Vagina (tissue), 2 donors: ENCODE results near the gene MYO1E. TPM values are rescaled to one million over a fixed set of nuclear protein-coding genes. Genes with fewer than 3 reads are reported as not detected.
A peak's percentile ranks its signal among the peaks of the same experiment; 100 is the strongest.

ENCODE experiments used
- DNase-seq, 2 donors: peaks; one replicate each; pipeline ENCODE4 v3.0.0-alpha.2; 2017; ENCODE audit errors: extremely low spot score in 2 of 2
- H3K27ac ChIP-seq: fragments of 200-600 bp; sonication (generic); one replicate; pipeline ENCODE4 v1.5.1; 2019
- H3K27me3 ChIP-seq: fragments of 200-600 bp; sonication (generic); one replicate; pipeline ENCODE4 v1.5.1; 2019
- H3K36me3 ChIP-seq, 2 donors: fragments of 200-600 bp; sonication (generic); one replicate each; pipeline ENCODE4 v1.5.1; 2017 to 2019
- H3K4me1 ChIP-seq: fragments of 200-600 bp; sonication (generic); one replicate; pipeline ENCODE4 v1.5.1; 2019
- H3K4me3 ChIP-seq, 2 donors: fragments of 200-600 bp; sonication (generic); 1 replicate in 1 of 2; 2 replicates in 1 of 2; pipeline ENCODE4 v1.5.1; 2016 to 2019
- H3K9me3 ChIP-seq: fragments of 200-600 bp; sonication (generic); one replicate; pipeline ENCODE4 v1.5.1; 2019
- CTCF ChIP-seq, 3 experiments: fragments of 450-650 bp in 2 of 3; fragments of 200-600 bp in 1 of 3; sonication (generic) in 1 of 3; IDR thresholded peaks; one replicate each; pipeline ENCODE4 v1.5.1; 2017 to 2019; ENCODE audit warnings: antibody characterized with exemption in 3 of 3, mild to moderate bottlenecking in 2 of 3, moderate library complexity in 2 of 3
- POLR2A ChIP-seq, 2 donors: fragments of 450-650 bp; IDR thresholded peaks; one replicate each; pipeline ENCODE4 v1.6.1; 2017; ENCODE audit warnings: antibody characterized with exemption in 2 of 2, mild to moderate bottlenecking in 2 of 2, moderate library complexity in 2 of 2
- POLR2AphosphoS5 ChIP-seq, 2 donors: sonication (generic); formaldehyde crosslinking; IDR thresholded peaks; one replicate each; pipeline ENCODE4 v1.9.0; 2017; ENCODE audit warnings: antibody characterized with exemption in 2 of 2, mild to moderate bottlenecking in 2 of 2, low read depth in 1 of 2; ENCODE audit not compliant: insufficient read depth in 1 of 2
- intact Hi-C: fragments of 100-400 bp; cut with DNase I; formaldehyde crosslinking; loops from one replicate; pipeline ENCODE4 v1.15.1; 2023
- total RNA-seq: library from RNA; depleted of rRNA; stranded (reverse); fragments of >200 nt; gene quantifications from one replicate; pipeline ENCODE4 v1.2.3, GENCODE V29; 2016

The MYO1E gene
- total RNA-seq, 1 donor from 2014 or later = 16.9 TPM

GRCh38 chr15:59191855-59192237 lies 180.8 kb downstream of the MYO1E start:
- intact Hi-C loops = no loop called here
- DNase-seq = no peak
- H3K9me3 ChIP-seq = no peaks in the 10 kb centered on the region
- peak overlapping the region; percentile 31 for H3K27ac ChIP-seq
- no peaks in the 10 kb centered on the region for H3K27me3 ChIP-seq
- no peak overlapping the region for H3K4me3 ChIP-seq
- H3K36me3 ChIP-seq = peaks cover 0 to 33% of the 10 kb centered on the region in 2 donors
- TF ChIP-seq CTCF (IDR thresholded peaks at IDR 0.05) = no peak
- peak in 1 of 2 donors; percentile 66 for TF ChIP-seq POLR2AphosphoS5 (IDR thresholded peaks at IDR 0.05; ENCODE audit: insufficient read depth in 1 of 2, low read depth in 1 of 2)
- TF ChIP-seq POLR2A (IDR thresholded peaks at IDR 0.05) = no peak
- peaks cover 15% of the 10 kb centered on the region for H3K4me1 ChIP-seq

DNA sequence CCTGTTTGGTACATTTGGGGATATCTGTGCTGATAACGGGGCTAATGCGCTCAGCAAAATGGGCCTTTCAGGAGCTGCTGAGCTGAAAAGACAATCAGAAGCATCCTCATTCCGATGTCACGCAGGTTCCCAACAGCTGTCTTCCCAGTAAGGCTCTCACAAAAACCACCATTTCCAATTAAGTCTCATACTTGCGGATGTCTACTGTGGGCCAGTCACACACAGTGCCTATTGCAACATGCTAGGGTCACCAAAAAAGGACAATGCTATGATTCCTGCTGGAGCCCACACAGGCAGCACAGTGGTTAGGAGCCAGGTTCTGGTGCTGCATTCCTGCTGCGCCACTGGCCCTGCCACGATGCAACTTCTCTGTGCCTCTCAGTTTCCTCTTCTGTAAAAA lies 182.4 kb downstream of the MYO1E start:
- Histone ChIP-seq H3K4me1 (peaks cover 15% of the 10 kb centered on the region), H3K27ac (no peak overlapping the region), H3K36me3 (peaks cover 0 to 36% of the 10 kb centered on the region in 2 donors), H3K9me3 (no peaks in the 10 kb centered on the region), H3K4me3 (no peak overlapping the region), H3K27me3 (no peaks in the 10 kb centered on the region)
- TF ChIP-seq POLR2AphosphoS5 (IDR thresholded peaks at IDR 0.05; ENCODE audit: insufficient read depth in 1 of 2, low read depth in 1 of 2) = no peak
- no peak for DNase-seq
- intact Hi-C loops = no loop called here

DNA sequence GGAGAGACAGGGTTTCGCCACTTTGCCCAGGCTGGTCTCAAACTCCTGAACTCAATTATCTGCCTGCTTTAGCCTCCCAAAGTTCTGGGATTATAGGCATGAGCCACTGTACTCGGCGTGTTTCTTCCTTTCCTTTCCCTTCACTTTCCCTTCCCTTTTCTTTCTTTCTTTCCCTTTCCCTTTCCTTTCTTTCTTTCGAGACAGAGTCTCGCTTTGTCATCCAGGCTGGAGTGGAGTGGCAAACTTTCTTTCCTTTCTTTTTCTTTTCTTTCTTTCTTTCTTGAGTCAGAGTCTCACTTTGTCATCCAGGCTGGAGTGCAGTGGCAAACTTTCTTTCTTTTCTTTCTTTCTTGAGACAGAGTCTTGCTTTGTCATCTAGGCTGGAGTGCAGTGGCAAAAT lies 183.4 kb downstream of the MYO1E start:
- H3K4me3 ChIP-seq = no peak overlapping the region
- intact Hi-C loops = no loop called here
- no peak for DNase-seq
- no peaks in the 10 kb centered on the region for H3K9me3 ChIP-seq
- peaks cover 0 to 31% of the 10 kb centered on the region in 2 donors for H3K36me3 ChIP-seq
- no peaks in the 10 kb centered on the region for H3K27me3 ChIP-seq
- TF ChIP-seq CTCF (IDR thresholded peaks at IDR 0.05) (no peak), POLR2A (IDR thresholded peaks at IDR 0.05) (no peak), POLR2AphosphoS5 (IDR thresholded peaks at IDR 0.05; ENCODE audit: insufficient read depth in 1 of 2, low read depth in 1 of 2) (no peak)
- H3K27ac ChIP-seq = no peak overlapping the region
- peaks cover 15% of the 10 kb centered on the region for H3K4me1 ChIP-seq

DNA sequence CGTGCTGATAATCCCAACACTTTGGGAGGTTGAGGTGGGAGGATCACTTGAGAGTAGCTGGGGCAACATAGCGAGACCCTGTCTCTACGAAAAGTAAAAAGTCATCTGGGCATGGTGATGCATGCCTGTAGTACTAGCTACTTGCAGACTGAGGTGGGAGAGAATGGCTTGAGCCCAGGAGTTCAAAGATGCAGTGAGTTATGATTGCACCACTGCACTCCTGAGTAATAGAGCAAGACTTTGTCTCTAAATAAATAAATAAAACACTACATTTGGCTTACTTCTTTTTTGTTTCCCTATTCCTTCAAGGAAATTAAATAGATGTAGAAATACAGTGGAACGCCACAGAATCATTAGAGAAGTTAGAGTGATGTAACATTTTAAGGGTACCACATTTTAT lies 186.2 kb downstream of the MYO1E start:
- peaks cover under 1% of the 10 kb centered on the region for H3K4me1 ChIP-seq
- H3K36me3 ChIP-seq = peaks cover 0 to 43% of the 10 kb centered on the region in 2 donors
- intact Hi-C loops = no loop called here

DNA sequence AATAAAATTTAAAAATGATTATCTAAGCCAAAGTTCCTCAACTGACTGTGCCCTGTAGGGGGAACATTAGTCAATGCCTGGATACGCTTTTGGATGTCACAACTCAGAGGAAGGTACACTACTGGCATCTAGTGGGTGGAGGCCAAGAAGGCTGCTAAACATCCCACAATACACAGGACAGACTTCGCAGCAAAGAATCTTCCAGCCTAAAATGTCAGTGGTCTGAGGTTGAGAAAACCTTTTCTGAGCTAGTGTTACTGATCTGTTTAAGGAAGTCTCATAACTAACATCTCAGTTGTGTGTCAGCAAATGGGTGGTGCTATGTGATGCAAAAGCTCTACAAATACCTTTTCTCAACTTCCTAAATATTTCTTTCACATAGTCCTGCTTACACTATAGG lies 186.9 kb downstream of the MYO1E start:
- H3K36me3 ChIP-seq = peaks cover 0 to 44% of the 10 kb centered on the region in 2 donors
- H3K9me3 ChIP-seq = no peaks in the 10 kb centered on the region
- H3K27me3 ChIP-seq = no peaks in the 10 kb centered on the region
- no peak for TF ChIP-seq CTCF (IDR thresholded peaks at IDR 0.05)
- intact Hi-C loops = no loop called here
- H3K4me3 ChIP-seq = no peak overlapping the region
- H3K27ac ChIP-seq = no peak overlapping the region
- H3K4me1 ChIP-seq = no peaks in the 10 kb centered on the region
- no peak for DNase-seq

More for the DNA sequence above, 186.2 kb downstream of the MYO1E start:
- no peak for TF ChIP-seq POLR2A (IDR thresholded peaks at IDR 0.05)
- no peak for TF ChIP-seq CTCF (IDR thresholded peaks at IDR 0.05)
- TF ChIP-seq POLR2AphosphoS5 (IDR thresholded peaks at IDR 0.05; ENCODE audit: insufficient read depth in 1 of 2, low read depth in 1 of 2) = no peak
- H3K4me3 ChIP-seq = no peak overlapping the region
- no peaks in the 10 kb centered on the region for H3K27me3 ChIP-seq
- no peaks in the 10 kb centered on the region for H3K9me3 ChIP-seq
- no peak for DNase-seq
- H3K27ac ChIP-seq = no peak overlapping the region
